DOHH2 (cell line): ENCODE results near the gene FAM177A1.

Experiments used
- CTCF ChIP-seq: fragments of 200-600 bp; sonication (generic); IDR thresholded peaks from one replicate; pipeline ENCODE4 v1.5.1; 2014; ENCODE audit warnings: antibody characterized with exemption, mild to moderate bottlenecking, low read depth, low read length; ENCODE audit not compliant: poor library complexity, severe bottlenecking
- EZH2phosphoT487 ChIP-seq: fragments of 200-600 bp; sonication (generic); IDR thresholded peaks from 2 replicates; pipeline ENCODE4 v1.6.1; 2017; ENCODE audit warnings: borderline replicate concordance, mild to moderate bottlenecking, antibody characterized with exemption, low read length, moderate library complexity, mixed read lengths

- no peak for TF ChIP-seq CTCF
- TF ChIP-seq EZH2phosphoT487 = no peak
Measured at GRCh38 chr14:35046048-35046750, at the start of gene FAM177A1.
